Keratinocyte (primary cell): Measurements from ENCODE around the gene PTGES2. TPM values are rescaled to one million over a fixed set of nuclear protein-coding genes. Genes with fewer than 3 reads are reported as not detected.

Experiments
- DNase-seq: peaks from one replicate; pipeline ENCODE4 v3.0.0-alpha.2; 2011; ENCODE audit warnings: low read depth, missing footprints, low spot score
- FAIRE-seq: peaks from 2 replicates; lab custom pipeline; 2011; peaks lifted over from hg19 to GRCh38; lab: Jason Lieb, UNC
- H2AFZ ChIP-seq: 2 replicates; pipeline ENCODE4 v1.6.0; 2012; ENCODE audit warnings: low read length, control low read depth, inconsistent platforms; ENCODE audit not compliant: control insufficient read depth
- H3K27ac ChIP-seq: 2 replicates; pipeline ENCODE4 v1.5.1; 2011; ENCODE audit warnings: low read length; ENCODE audit not compliant: control insufficient read depth, insufficient read depth
- H3K27me3 ChIP-seq: 3 replicates; pipeline ENCODE4 v1.6.0; 2011; ENCODE audit warnings: low read length; ENCODE audit not compliant: control insufficient read depth, insufficient read depth; ENCODE audit errors: extremely low read depth
- H3K36me3 ChIP-seq, 2 experiments: 2 replicates in 1 of 2; 3 replicates in 1 of 2; pipeline ENCODE4 v1.5.1; 2011; ENCODE audit warnings: low read length in 2 of 2, mild to moderate bottlenecking in 1 of 2; ENCODE audit not compliant: control insufficient read depth in 2 of 2, insufficient read depth in 2 of 2; ENCODE audit errors: extremely low read depth in 1 of 2
- H3K4me1 ChIP-seq: 3 replicates; pipeline ENCODE4 v1.5.1; 2011; ENCODE audit warnings: low read length; ENCODE audit not compliant: control insufficient read depth, insufficient read depth; ENCODE audit errors: extremely low read depth
- H3K4me2 ChIP-seq: 3 replicates; pipeline ENCODE4 v1.6.0; 2011; ENCODE audit warnings: low read depth, low read length; ENCODE audit not compliant: control insufficient read depth, insufficient read depth; ENCODE audit errors: extremely low read depth
- H3K4me3 ChIP-seq, 3 experiments: fragments of 200-600 bp in 1 of 3; sonication (generic) in 1 of 3; 2 replicates in 2 of 3; 3 replicates in 1 of 3; pipeline ENCODE4 v1.5.1; 2011 to 2016; ENCODE audit warnings: low read length in 3 of 3, mild to moderate bottlenecking in 3 of 3, control low read depth in 2 of 3, inconsistent platforms in 1 of 3, low read depth in 1 of 3, mixed read lengths in 1 of 3, mixed run types in 1 of 3, moderate library complexity in 1 of 3; ENCODE audit not compliant: control insufficient read depth in 2 of 3, insufficient read depth in 2 of 3; ENCODE audit errors: extremely low read depth in 1 of 3
- H3K79me2 ChIP-seq: 2 replicates; pipeline ENCODE4 v1.6.0; 2012; ENCODE audit warnings: low read length; ENCODE audit not compliant: control insufficient read depth, insufficient read depth
- H3K9ac ChIP-seq: 3 replicates; pipeline ENCODE4 v1.6.0; 2011; ENCODE audit warnings: low read length; ENCODE audit not compliant: control insufficient read depth, insufficient read depth; ENCODE audit errors: extremely low read depth
- H3K9me1 ChIP-seq: 3 replicates; pipeline ENCODE4 v1.6.0; 2011; ENCODE audit warnings: low read length; ENCODE audit not compliant: control insufficient read depth, insufficient read depth; ENCODE audit errors: extremely low read depth
- H3K9me3 ChIP-seq: 2 replicates; pipeline ENCODE4 v1.5.1; 2012; ENCODE audit warnings: low read depth, low read length; ENCODE audit not compliant: control insufficient read depth
- H4K20me1 ChIP-seq: 3 replicates; pipeline ENCODE4 v1.6.0; 2011; ENCODE audit warnings: low read length; ENCODE audit not compliant: control insufficient read depth, insufficient read depth; ENCODE audit errors: extremely low read depth
- EZH2 ChIP-seq: IDR thresholded peaks from one replicate; pipeline ENCODE4 v1.6.1; 2012; ENCODE audit warnings: inconsistent platforms, mild to moderate bottlenecking, low read length, moderate library complexity
- dilution Hi-C: fragments of 300-500 bp; cut with MboI; formaldehyde crosslinking; loops from one replicate; pipeline ENCODE4 v1.7.0; 2020; ENCODE audit warnings: low sequenced_read_pairs; ENCODE audit not compliant: extremely low pct_ligation_motif_present
- polyA plus RNA-seq, 5 experiments: library from polyadenylated mRNA; depleted of rRNA in 3 of 5; stranded (reverse) in 3 of 5; stranded (forward) in 1 of 5; unstranded in 1 of 5; fragments of >200 nt; gene quantifications; 1 replicate in 1 of 5; 2 replicates in 3 of 5; 3 replicates in 1 of 5; pipeline versions ENCODE4 v1.2.1 to v1.2.3, GENCODE V29; 2011 to 2012; ENCODE audit warnings: missing spikeins in 2 of 5, low read depth in 1 of 5, low replicate concordance in 1 of 5
- TF ChIP-seq, protein P1 (sequence below), 3 experiments: IDR thresholded peaks in 1 of 3; conservative IDR thresholded peaks in 1 of 3; optimal IDR thresholded peaks in 1 of 3; 2 replicates in 2 of 3; 3 replicates in 1 of 3; pipeline versions ENCODE3 to v1.5.1; 2011; ENCODE audit warnings: low read length in 3 of 3, mild to moderate bottlenecking in 3 of 3, moderate library complexity in 2 of 3, control low read depth in 1 of 3, inconsistent platforms in 1 of 3; ENCODE audit not compliant: insufficient read depth in 2 of 3; ENCODE audit errors: extremely low read depth in 1 of 3

The PTGES2 gene
- polyA plus RNA-seq, 1 donor (not counting 4 experiments of a cell fraction or from before 2014, with no cell fraction given) = 68.7 TPM

DNA sequence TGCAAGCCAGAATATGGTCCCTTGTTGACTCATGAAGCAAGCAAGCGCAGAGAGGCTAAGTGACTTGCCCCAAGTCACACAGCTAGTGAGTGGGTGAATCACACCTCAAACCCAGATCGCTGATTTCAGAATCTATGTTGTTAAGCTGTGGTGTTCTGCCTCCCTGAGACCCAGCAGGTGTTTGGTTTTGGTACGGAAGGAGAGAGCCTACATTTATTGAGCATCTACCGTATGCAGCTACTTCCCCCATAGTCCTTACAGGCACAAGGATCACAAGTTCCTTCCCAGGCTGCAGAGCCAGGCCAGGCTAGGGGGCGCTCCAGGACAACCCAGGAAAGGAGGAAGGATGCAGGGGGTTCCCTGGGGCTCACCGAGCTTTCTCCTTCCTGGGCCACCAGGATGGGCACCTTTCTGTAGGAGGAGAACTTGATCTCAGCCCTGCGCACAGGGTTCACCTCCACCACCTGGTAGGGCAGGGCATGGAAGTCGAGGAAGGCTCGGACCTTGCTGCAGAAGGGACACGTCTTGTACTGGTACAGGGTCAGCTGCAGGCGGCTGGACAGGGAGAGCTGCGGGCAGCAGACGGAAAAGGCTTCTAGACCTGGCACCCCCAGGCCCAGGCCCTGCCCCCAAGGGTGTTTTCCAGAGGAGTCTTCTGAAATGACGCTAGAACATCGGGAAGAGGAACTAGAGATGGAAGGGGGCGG is 2.5 kb downstream of the PTGES2 start:
- dilution Hi-C loops = no loop called here
- H3K79me2 ChIP-seq = peaks cover 26% of the 10 kb centered on the region
- H3K36me3 ChIP-seq = peaks cover 20 to 31% of the 10 kb centered on the region in 2 experiments
- no peaks in the 10 kb centered on the region for H3K27me3 ChIP-seq
- no peak overlapping the region for H3K27ac ChIP-seq
- H2AFZ ChIP-seq = no peak overlapping the region
- H3K4me2 ChIP-seq = no peak overlapping the region
- peaks cover 11% of the 10 kb centered on the region for H3K4me1 ChIP-seq
- H4K20me1 ChIP-seq = peaks cover 3% of the 10 kb centered on the region
- no peaks in the 10 kb centered on the region for H3K9me1 ChIP-seq
- H3K4me3 ChIP-seq = no peak overlapping the region
- H3K9ac ChIP-seq = no peak overlapping the region
- H3K9me3 ChIP-seq = no peaks in the 10 kb centered on the region
- FAIRE-seq = peak; percentile 65
- TF ChIP-seq, protein P1, sequence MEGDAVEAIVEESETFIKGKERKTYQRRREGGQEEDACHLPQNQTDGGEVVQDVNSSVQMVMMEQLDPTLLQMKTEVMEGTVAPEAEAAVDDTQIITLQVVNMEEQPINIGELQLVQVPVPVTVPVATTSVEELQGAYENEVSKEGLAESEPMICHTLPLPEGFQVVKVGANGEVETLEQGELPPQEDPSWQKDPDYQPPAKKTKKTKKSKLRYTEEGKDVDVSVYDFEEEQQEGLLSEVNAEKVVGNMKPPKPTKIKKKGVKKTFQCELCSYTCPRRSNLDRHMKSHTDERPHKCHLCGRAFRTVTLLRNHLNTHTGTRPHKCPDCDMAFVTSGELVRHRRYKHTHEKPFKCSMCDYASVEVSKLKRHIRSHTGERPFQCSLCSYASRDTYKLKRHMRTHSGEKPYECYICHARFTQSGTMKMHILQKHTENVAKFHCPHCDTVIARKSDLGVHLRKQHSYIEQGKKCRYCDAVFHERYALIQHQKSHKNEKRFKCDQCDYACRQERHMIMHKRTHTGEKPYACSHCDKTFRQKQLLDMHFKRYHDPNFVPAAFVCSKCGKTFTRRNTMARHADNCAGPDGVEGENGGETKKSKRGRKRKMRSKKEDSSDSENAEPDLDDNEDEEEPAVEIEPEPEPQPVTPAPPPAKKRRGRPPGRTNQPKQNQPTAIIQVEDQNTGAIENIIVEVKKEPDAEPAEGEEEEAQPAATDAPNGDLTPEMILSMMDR (optimal IDR thresholded peaks at IDR 0.05 in 1 of 3, IDR thresholded peaks at IDR 0.05 in 1 of 3, conservative IDR thresholded peaks at IDR 0.05 in 1 of 3; ENCODE audit: extremely low read depth in 1 of 3, insufficient read depth in 2 of 3, low read length in 3 of 3) = peak; percentile 85 to 88 (median 88)
- no peak for TF ChIP-seq EZH2
- DNase-seq = no peak

DNA sequence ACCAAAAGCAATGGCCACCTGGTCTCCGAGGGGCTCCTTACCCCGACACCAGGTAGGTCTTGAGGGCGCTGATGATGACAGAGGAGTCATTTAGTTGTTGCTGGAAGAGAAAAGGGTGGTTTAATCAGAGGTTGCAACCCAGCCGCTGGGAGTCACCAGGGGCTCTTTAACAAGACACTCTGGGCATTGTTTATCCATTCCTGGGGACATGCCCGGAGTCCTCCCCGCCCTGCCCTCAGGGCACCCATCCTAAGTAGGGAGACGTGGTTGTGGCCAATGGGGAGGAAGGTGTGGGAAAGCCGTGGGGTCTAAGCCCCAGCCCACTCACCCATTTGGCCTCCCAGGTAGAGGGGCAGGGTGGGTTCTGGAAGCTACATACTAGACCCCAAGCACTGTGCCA is 3.1 kb downstream of the PTGES2 start:
- Histone ChIP-seq H3K4me3 (no peak overlapping the region), H3K36me3 (peaks cover 20 to 31% of the 10 kb centered on the region in 2 experiments), H3K9me1 (no peaks in the 10 kb centered on the region)

More for the DNA sequence above, 3.1 kb downstream of the PTGES2 start:
- Histone ChIP-seq H3K9ac (no peak overlapping the region), H3K9me3 (no peaks in the 10 kb centered on the region), H3K27ac (no peak overlapping the region), H3K4me2 (no peak overlapping the region), H3K79me2 (peaks cover 26% of the 10 kb centered on the region), H4K20me1 (peaks cover 3% of the 10 kb centered on the region), H3K27me3 (no peaks in the 10 kb centered on the region), H2AFZ (no peak overlapping the region), H3K4me1 (peaks cover 11% of the 10 kb centered on the region)
- no peak for TF ChIP-seq EZH2
- TF ChIP-seq, protein P1 (optimal IDR thresholded peaks at IDR 0.05 in 1 of 3, IDR thresholded peaks at IDR 0.05 in 1 of 3, conservative IDR thresholded peaks at IDR 0.05 in 1 of 3; ENCODE audit: extremely low read depth in 1 of 3, insufficient read depth in 2 of 3, low read length in 3 of 3) = no peak
- dilution Hi-C loops = no loop called here
- DNase-seq (no peak), FAIRE-seq (no peak)
